BLaER1 treated with 17β-estradiol and CSF1 and Interleukin-3, amounts not matched to agents 10 nM and 100 nM (cell line): Measurements from ENCODE around the gene ABTB2.

Source experiments
- H3K27ac ChIP-seq, 11 experiments: shearing (Covaris generic); formaldehyde crosslinking; 2 replicates each; pipeline ENCODE4 v1.8.1; 2022
- H3K27me3 ChIP-seq, 11 experiments: shearing (Covaris generic); formaldehyde crosslinking; 2 replicates each; pipeline ENCODE4 v1.8.1; 2022
- H3K36me3 ChIP-seq, 11 experiments: shearing (Covaris generic); formaldehyde crosslinking; 2 replicates each; pipeline ENCODE4 v1.8.1; 2022
- H3K4me1 ChIP-seq, 10 experiments: shearing (Covaris generic); formaldehyde crosslinking; 2 replicates each; pipeline ENCODE4 v1.8.1; 2022
- H3K4me2 ChIP-seq, 11 experiments: shearing (Covaris generic); formaldehyde crosslinking; 2 replicates each; pipeline ENCODE4 v1.8.1; 2022
- H3K4me3 ChIP-seq, 10 experiments: shearing (Covaris generic); formaldehyde crosslinking; 2 replicates each; pipeline ENCODE4 v1.8.1; 2022
- H3K9ac ChIP-seq, 11 experiments: shearing (Covaris generic); formaldehyde crosslinking; 2 replicates each; pipeline ENCODE4 v1.8.1; 2022
- H3K9me3 ChIP-seq, 11 experiments: shearing (Covaris generic); formaldehyde crosslinking; replicated peaks in 1 of 11; 2 replicates each; pipeline ENCODE4 v1.8.1; 2022
- H4K20me1 ChIP-seq, 11 experiments: shearing (Covaris generic); formaldehyde crosslinking; 2 replicates each; pipeline ENCODE4 v1.8.1; 2022
- Cebpa-rat ChIP-seq, 11 experiments: shearing (Covaris generic); IDR thresholded peaks; 2 replicates each; pipeline ENCODE4 v1.8.1; 2022

The ABTB2 gene

GRCh38 chr11:34357701-34358257 lies at the start of gene ABTB2:
ABTB2 (minus strand) TSS chr11:34358010.
- H3K27ac ChIP-seq = peak within 1 kb of the TSS in 8 of 11 experiments; percentile 5 to 68 (median 44); a peak in 11 of 22 replicates
- no peak for TF ChIP-seq Cebpa-rat (IDR thresholded peaks at IDR 0.05)
- peaks cover 32 to 44% (median 34%) of the 10 kb centered on the region in 11 experiments for H3K27me3 ChIP-seq
- H3K36me3 ChIP-seq = no peaks in the 10 kb centered on the region
- H3K9me3 ChIP-seq = no peaks in the 10 kb centered on the region; a peak in 1 of 22 replicates
- peak within 1 kb of the TSS; percentile 62 to 77 (median 67) for H3K4me3 ChIP-seq
- H4K20me1 ChIP-seq = peaks cover 0 to 45% (median 21%) of the 10 kb centered on the region in 11 experiments; a peak in 19 of 22 replicates
- peaks cover 21 to 39% (median 27%) of the 10 kb centered on the region in 10 experiments for H3K4me1 ChIP-seq
- peak within 1 kb of the TSS; percentile 98 to 100 (median 100) for H3K4me2 ChIP-seq
- peak within 1 kb of the TSS; percentile 44 to 78 (median 70); a peak in 21 of 22 replicates for H3K9ac ChIP-seq

GRCh38 chr11:34407121-34407813 lies 49.5 kb upstream of the ABTB2 start:
- H3K9ac ChIP-seq = no peak overlapping the region
- peaks cover 3 to 17% (median 8%) of the 10 kb centered on the region in 11 experiments for H3K9me3 ChIP-seq
- no peaks in the 10 kb centered on the region for H3K27me3 ChIP-seq
- 0 out of 22 replicates have a peak, but pooled peaks cover 0 to under 1% (median 0%) of the 10 kb centered on the region in 11 experiments for H3K36me3 ChIP-seq
- no peak for TF ChIP-seq Cebpa-rat (IDR thresholded peaks at IDR 0.05)
- H4K20me1 ChIP-seq = no peaks in the 10 kb centered on the region
- H3K27ac ChIP-seq = no peak overlapping the region
- no peak overlapping the region for H3K4me3 ChIP-seq
- H3K4me1 ChIP-seq = peaks cover 0 to 20% (median 0%) of the 10 kb centered on the region in 10 experiments; a peak in 6 of 20 replicates
- H3K4me2 ChIP-seq = no peak overlapping the region

- Histone ChIP-seq H3K9me3 (peaks cover 0 to 8% (median 0%) of the 10 kb centered on the region in 11 experiments; a peak in 2 of 22 replicates), H3K4me1 (peaks cover 0 to 20% (median 0%) of the 10 kb centered on the region in 10 experiments; a peak in 6 of 20 replicates), H3K4me3 (no peak overlapping the region), H3K36me3 (no peaks in the 10 kb centered on the region), H3K4me2 (no peak overlapping the region), H4K20me1 (no peaks in the 10 kb centered on the region), H3K9ac (no peak overlapping the region), H3K27me3 (no peaks in the 10 kb centered on the region), H3K27ac (no peak overlapping the region)
- TF ChIP-seq Cebpa-rat (IDR thresholded peaks at IDR 0.05) = no peak
Measured at GRCh38 chr11:34406413-34406812, 48.6 kb upstream of the ABTB2 start.

- no peaks in the 10 kb centered on the region for H3K36me3 ChIP-seq
- H3K4me2 ChIP-seq = peak overlapping the region in 3 of 11 experiments; percentile 44 to 53 (median 50); a peak in 6 of 22 replicates
- H3K27me3 ChIP-seq = no peaks in the 10 kb centered on the region
- no peak overlapping the region for H3K4me3 ChIP-seq
- H4K20me1 ChIP-seq = no peaks in the 10 kb centered on the region
- peaks cover 0 to 20% (median 0%) of the 10 kb centered on the region in 10 experiments; a peak in 6 of 20 replicates for H3K4me1 ChIP-seq
- no peak for TF ChIP-seq Cebpa-rat (IDR thresholded peaks at IDR 0.05)
- H3K9me3 ChIP-seq = peaks cover 2 to 10% (median 6%) of the 10 kb centered on the region in 11 experiments; a peak in 18 of 22 replicates
- no peak overlapping the region for H3K9ac ChIP-seq
- H3K27ac ChIP-seq = no peak overlapping the region
Measured at GRCh38 chr11:34405079-34405858, 47.5 kb upstream of the ABTB2 start.

- H3K4me1 ChIP-seq = peaks cover 0 to 20% (median 0%) of the 10 kb centered on the region in 10 experiments; a peak in 6 of 20 replicates
- no peak overlapping the region for H3K27ac ChIP-seq
- H3K27me3 ChIP-seq = no peaks in the 10 kb centered on the region
- no peaks in the 10 kb centered on the region for H3K36me3 ChIP-seq
- no peak overlapping the region for H3K4me3 ChIP-seq
- no peak overlapping the region for H3K9ac ChIP-seq
- no peaks in the 10 kb centered on the region for H4K20me1 ChIP-seq
- H3K4me2 ChIP-seq = peak overlapping the region in 2 of 11 experiments; percentile 44 to 53; a peak in 3 of 22 replicates
- no peak for TF ChIP-seq Cebpa-rat (IDR thresholded peaks at IDR 0.05)
- H3K9me3 ChIP-seq = peaks cover 9 to 17% (median 14%) of the 10 kb centered on the region in 11 experiments; a peak in 19 of 22 replicates
Measured at GRCh38 chr11:34404280-34404679, 46.5 kb upstream of the ABTB2 start.

- Histone ChIP-seq H3K4me3 (no peak overlapping the region), H3K36me3 (no peaks in the 10 kb centered on the region), H3K4me2 (no peak overlapping the region), H3K27ac (no peak overlapping the region), H3K9ac (no peak overlapping the region), H3K27me3 (no peaks in the 10 kb centered on the region), H3K9me3 (peaks cover 9 to 17% (median 14%) of the 10 kb centered on the region in 11 experiments; a peak in 19 of 22 replicates), H3K4me1 (peaks cover 0 to 20% (median 0%) of the 10 kb centered on the region in 10 experiments; a peak in 6 of 20 replicates), H4K20me1 (no peaks in the 10 kb centered on the region)
- no peak for TF ChIP-seq Cebpa-rat (IDR thresholded peaks at IDR 0.05)
Measured at GRCh38 chr11:34403431-34403830, 45.6 kb upstream of the ABTB2 start.

- H3K4me2 ChIP-seq = no peak overlapping the region
- TF ChIP-seq Cebpa-rat (IDR thresholded peaks at IDR 0.05) = no peak
- H3K27me3 ChIP-seq = no peaks in the 10 kb centered on the region
- no peak overlapping the region for H3K27ac ChIP-seq
- no peaks in the 10 kb centered on the region for H4K20me1 ChIP-seq
- no peak overlapping the region for H3K9ac ChIP-seq
- peaks cover 28 to 44% (median 35%) of the 10 kb centered on the region in 11 experiments for H3K9me3 ChIP-seq
- no peaks in the 10 kb centered on the region for H3K36me3 ChIP-seq
- H3K4me1 ChIP-seq = no peaks in the 10 kb centered on the region
- H3K4me3 ChIP-seq = no peak overlapping the region
Measured at GRCh38 chr11:34397811-34398210, 40.0 kb upstream of the ABTB2 start.

GRCh38 chr11:34397120-34397519 lies 39.3 kb upstream of the ABTB2 start:
- Histone ChIP-seq H3K27ac (no peak overlapping the region), H3K27me3 (no peaks in the 10 kb centered on the region), H4K20me1 (no peaks in the 10 kb centered on the region), H3K9me3 (peaks cover 32 to 46% (median 37%) of the 10 kb centered on the region in 11 experiments), H3K4me2 (no peak overlapping the region), H3K36me3 (no peaks in the 10 kb centered on the region), H3K9ac (no peak overlapping the region), H3K4me1 (no peaks in the 10 kb centered on the region), H3K4me3 (no peak overlapping the region)
- no peak for TF ChIP-seq Cebpa-rat (IDR thresholded peaks at IDR 0.05)
